AG09319 (cell line): Measurements from ENCODE around the gene TBC1D5.

Source experiments
- DNase-seq: peaks from one replicate; pipeline ENCODE4 v3.0.0-alpha.2; 2010; ENCODE audit warnings: low read depth; ENCODE audit errors: extremely low read depth
- TF ChIP-seq, protein P1 (sequence below): IDR thresholded peaks from 2 replicates; pipeline ENCODE4 v1.5.1; 2011; ENCODE audit warnings: low read depth, mild to moderate bottlenecking, inconsistent platforms, low read length, moderate library complexity

The TBC1D5 gene

GRCh38 chr3:17456046-17456445 is 286.4 kb downstream of the TBC1D5 start:
- DNase-seq: no peak
- TF ChIP-seq, protein P1, sequence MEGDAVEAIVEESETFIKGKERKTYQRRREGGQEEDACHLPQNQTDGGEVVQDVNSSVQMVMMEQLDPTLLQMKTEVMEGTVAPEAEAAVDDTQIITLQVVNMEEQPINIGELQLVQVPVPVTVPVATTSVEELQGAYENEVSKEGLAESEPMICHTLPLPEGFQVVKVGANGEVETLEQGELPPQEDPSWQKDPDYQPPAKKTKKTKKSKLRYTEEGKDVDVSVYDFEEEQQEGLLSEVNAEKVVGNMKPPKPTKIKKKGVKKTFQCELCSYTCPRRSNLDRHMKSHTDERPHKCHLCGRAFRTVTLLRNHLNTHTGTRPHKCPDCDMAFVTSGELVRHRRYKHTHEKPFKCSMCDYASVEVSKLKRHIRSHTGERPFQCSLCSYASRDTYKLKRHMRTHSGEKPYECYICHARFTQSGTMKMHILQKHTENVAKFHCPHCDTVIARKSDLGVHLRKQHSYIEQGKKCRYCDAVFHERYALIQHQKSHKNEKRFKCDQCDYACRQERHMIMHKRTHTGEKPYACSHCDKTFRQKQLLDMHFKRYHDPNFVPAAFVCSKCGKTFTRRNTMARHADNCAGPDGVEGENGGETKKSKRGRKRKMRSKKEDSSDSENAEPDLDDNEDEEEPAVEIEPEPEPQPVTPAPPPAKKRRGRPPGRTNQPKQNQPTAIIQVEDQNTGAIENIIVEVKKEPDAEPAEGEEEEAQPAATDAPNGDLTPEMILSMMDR: no peak

DNA sequence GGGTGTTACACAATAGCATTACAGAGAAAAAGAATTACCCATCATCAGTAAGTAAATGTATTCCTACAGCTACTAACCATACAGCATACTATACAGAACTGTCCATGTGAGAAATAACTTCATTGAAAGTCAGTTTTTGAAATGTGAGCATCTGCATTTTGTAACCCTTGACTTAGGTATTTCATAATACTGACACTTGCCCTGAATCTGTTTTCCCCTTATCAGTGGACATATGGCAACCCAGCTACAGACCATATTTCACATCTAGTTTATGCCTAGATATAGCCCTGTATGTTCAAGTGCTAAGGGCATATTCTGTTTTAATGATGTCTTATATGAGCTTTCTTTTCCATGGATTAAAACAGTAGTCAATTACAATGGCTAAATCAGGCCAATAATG is 297.6 kb downstream of the TBC1D5 start:
- TF ChIP-seq, protein P1: no peak
- no peak for DNase-seq

DNA sequence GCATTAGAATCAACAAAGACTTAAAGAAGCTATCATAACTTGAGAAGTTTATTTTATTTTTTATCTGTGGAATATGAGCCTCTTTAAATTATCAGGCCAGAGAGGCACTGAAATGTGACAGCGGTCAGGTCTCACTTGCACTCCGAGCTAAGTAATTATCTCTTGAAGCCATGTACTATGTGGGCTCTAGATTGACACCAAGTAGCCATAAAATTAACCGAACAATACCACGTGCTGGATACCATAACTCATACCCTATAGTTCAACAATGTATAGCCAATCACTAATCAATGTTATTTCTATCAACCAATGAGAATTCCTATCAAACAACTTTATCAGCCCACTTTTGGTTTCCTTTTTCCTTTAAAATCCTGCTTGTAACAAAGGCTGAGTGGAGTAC is 299.3 kb downstream of the TBC1D5 start:
- DNase-seq: no peak
- TF ChIP-seq, protein P1: no peak

GRCh38 chr3:17442332-17443049 is 299.9 kb downstream of the TBC1D5 start:
- no peak for DNase-seq
- TF ChIP-seq, protein P1: no peak

DNA sequence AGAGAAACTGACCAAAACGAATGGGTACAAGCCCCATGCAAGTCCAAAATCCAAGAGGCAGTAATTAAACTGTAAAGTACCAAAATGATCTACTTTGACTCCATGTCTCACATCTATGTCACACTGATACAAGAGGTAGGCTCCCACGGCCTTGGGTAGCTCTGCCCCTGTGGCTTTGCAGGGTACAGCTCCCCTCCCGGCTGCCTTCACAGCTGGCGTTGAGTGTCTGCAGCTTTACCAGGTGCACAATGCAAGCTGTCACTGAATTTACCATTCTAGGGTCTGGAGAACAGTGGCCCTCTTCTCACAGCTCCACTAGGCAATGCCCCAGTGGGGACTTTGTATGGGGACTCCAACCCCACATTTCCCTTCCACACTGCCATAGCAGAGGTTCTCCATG is 308.6 kb downstream of the TBC1D5 start:
- DNase-seq: no peak
- TF ChIP-seq, protein P1: no peak

DNA sequence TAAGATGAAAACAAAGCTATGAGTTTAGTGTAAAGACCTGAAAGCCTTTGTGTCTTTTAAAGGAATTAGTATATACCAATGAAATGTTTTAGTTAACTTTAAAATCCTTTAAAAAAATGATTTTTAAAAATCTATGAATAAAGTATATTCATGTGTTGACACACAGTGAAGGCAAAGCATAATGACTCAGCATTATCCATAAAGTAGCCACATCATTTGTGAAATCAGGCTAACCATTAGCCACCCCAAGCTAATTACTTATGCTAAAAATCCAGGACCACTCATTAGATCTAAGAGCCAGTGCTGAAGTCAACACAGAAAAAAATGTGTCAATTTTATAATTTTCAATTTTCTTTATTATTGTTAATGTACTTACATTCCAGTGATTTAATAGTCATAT is 310.2 kb downstream of the TBC1D5 start:
- no peak for DNase-seq
- TF ChIP-seq, protein P1: no peak

DNA sequence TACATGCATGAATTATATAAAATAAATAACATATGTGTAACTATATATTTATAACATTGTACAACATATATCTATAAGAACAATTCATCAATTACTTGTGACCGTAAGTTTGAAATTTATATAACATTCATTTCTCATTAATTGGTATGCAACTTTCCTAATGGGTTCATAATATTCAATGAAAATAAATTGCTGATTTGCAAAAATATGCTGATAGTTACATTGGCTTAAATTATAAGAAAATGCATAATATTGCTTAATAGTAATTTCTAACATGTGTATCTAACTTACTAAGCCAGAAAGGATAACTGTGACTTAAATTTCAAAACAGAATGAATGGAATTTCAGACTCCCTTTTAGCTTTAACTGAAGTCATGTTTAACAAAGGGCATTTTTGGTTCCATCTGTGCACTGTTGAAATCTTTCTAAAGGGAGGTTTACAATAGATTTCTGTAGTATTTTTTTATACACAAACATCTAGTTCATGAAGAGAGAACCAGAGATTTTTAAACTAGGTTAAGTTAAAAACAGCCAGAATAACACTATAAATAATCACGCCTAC is 310.9 kb downstream of the TBC1D5 start:
- TF ChIP-seq, protein P1: no peak
- DNase-seq: peak; percentile 59
